H7 (cell line): ENCODE measurements around the gene RGS8. TPM values are rescaled to one million over a fixed set of nuclear protein-coding genes. Genes with fewer than 3 reads are reported as not detected.

ENCODE experiments used
- DNase-seq: peaks from one replicate; pipeline ENCODE4 v3.0.0; 2012
- H3K27me3 ChIP-seq: 2 replicates; pipeline ENCODE4 v1.6.0; 2011; ENCODE audit warnings: mild to moderate bottlenecking, low read length; ENCODE audit not compliant: control insufficient read depth, insufficient read depth
- H3K36me3 ChIP-seq: replicated peaks from 2 replicates; pipeline ENCODE4 v1.5.1; 2011; ENCODE audit warnings: low read length; ENCODE audit not compliant: control insufficient read depth, insufficient read depth
- H3K4me3 ChIP-seq: 2 replicates; pipeline ENCODE4 v1.5.1; 2011; ENCODE audit warnings: low read depth, mild to moderate bottlenecking, control low read depth, low read length, moderate library complexity; ENCODE audit not compliant: insufficient read depth
- total RNA-seq: library from RNA; depleted of rRNA; stranded (reverse); fragments of >200 nt; shearing (Covaris generic); gene quantifications from 2 replicates; pipeline ENCODE4 v1.2.3, GENCODE V29; 2014; rRNA removed

The RGS8 gene
- total RNA-seq, 1 experiment from 2014 or later = 14.2 TPM

GRCh38 chr1:182649041-182649440 lies 35.3 kb downstream of the RGS8 start:
- DNase-seq = no peak
- Histone ChIP-seq H3K36me3 (no peaks in the 10 kb centered on the region), H3K27me3 (no peaks in the 10 kb centered on the region), H3K4me3 (no peak overlapping the region)

GRCh38 chr1:182646739-182647138 lies 37.6 kb downstream of the RGS8 start:
- Histone ChIP-seq H3K4me3 (no peak overlapping the region), H3K27me3 (no peaks in the 10 kb centered on the region; the same call in 1 of the 2 replicates), H3K36me3 (no peaks in the 10 kb centered on the region)
- DNase-seq = no peak

DNA sequence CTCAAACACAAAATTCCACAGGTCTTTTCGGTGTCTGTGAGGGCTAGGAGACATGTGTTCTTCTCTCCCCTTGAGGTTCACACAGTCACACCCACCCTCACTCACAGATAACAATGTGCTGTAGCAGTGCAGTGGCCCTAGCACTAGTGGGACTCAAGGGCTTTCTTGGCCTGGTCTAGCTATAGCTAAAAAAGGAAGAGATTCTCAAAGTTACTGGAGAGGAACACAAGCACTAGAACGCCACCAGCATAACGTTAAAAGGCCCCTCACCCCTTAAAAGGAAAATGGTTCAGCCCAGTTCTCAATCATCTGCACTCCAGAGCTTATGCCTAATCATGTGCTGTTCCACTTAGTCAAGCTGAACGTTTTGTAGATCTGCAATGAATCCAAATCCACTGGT lies 39.5 kb downstream of the RGS8 start:
- Histone ChIP-seq H3K4me3 (no peak overlapping the region), H3K27me3 (no peaks in the 10 kb centered on the region; the same call in 1 of the 2 replicates), H3K36me3 (no peaks in the 10 kb centered on the region)
- no peak for DNase-seq

DNA sequence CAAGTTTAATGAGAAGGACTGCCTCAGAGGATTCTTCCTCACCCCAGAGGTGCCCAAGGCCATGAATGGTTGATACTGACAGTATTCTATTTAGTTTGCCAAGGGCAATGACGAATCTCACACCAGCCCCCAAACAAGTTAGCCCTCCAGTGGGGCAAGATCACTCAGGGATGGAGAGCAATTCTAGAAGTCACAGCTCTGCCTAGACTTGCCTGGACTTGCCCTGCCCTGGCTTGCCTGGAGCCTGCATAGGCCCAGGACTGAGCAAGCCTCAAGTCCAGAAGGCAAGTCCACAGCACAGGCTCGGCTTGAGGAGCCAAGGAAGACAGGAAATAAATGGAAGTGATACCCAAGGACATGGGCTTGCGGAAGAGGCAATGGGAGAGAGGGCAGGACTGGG lies 40.7 kb downstream of the RGS8 start:
- Histone ChIP-seq H3K27me3 (no peaks in the 10 kb centered on the region; the same call in 1 of the 2 replicates), H3K36me3 (no peaks in the 10 kb centered on the region), H3K4me3 (no peak overlapping the region)
- no peak for DNase-seq

- DNase-seq = no peak
- Histone ChIP-seq H3K4me3 (no peak overlapping the region), H3K36me3 (no peaks in the 10 kb centered on the region), H3K27me3 (no peaks in the 10 kb centered on the region; the same call in 1 of the 2 replicates)
Observed at GRCh38 chr1:182642461-182642860, 41.9 kb downstream of the RGS8 start.

GRCh38 chr1:182641561-182641960 lies 42.8 kb downstream of the RGS8 start:
- Histone ChIP-seq H3K27me3 (no peaks in the 10 kb centered on the region; the same call in 1 of the 2 replicates), H3K36me3 (no peaks in the 10 kb centered on the region), H3K4me3 (no peak overlapping the region)
- no peak for DNase-seq

GRCh38 chr1:182639330-182639729 lies 45.1 kb downstream of the RGS8 start:
- no peaks in the 10 kb centered on the region; the same call in 1 of the 2 replicates for H3K27me3 ChIP-seq
- H3K36me3 ChIP-seq = no peaks in the 10 kb centered on the region
- no peak for DNase-seq
- H3K4me3 ChIP-seq = no peak overlapping the region

GRCh38 chr1:182637769-182638168 lies 46.6 kb downstream of the RGS8 start:
- no peaks in the 10 kb centered on the region for H3K27me3 ChIP-seq
- no peak for DNase-seq
- H3K36me3 ChIP-seq = no peaks in the 10 kb centered on the region
- no peak overlapping the region for H3K4me3 ChIP-seq

DNA sequence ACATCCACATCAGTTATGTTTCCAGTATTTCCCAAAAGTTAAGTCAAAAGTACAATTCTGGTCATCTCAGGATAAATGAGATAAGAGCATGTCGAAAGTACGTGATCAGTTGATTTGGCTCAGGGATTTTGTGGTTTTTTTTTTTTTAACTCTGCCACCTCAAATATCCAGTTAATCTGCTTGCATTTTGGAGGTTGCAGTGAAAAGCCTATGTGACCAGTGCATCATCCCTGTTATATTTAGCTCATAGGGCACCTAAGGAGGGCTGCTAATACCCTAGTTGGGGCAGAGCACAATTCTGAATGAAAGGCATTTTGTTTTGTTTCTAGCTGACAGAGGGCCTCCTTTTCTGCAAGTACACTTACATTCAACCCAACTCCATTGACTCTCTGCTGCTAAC lies 48.5 kb downstream of the RGS8 start:
- Histone ChIP-seq H3K4me3 (no peak overlapping the region), H3K36me3 (no peaks in the 10 kb centered on the region), H3K27me3 (no peaks in the 10 kb centered on the region)
- no peak for DNase-seq

Other genes starting within 250 kb of the RGS8 start
- gene RGSL1, start 234.4 kb downstream of the RGS8 start, total RNA-seq = not detected in 2 replicates
- 0.85 and 1.2 TPM in 2 replicates for gene RNASEL, start 95.3 kb downstream of the RGS8 start, total RNA-seq
- 22.0 and 29.1 TPM in 2 replicates for gene RGS16, start 80.2 kb downstream of the RGS8 start, total RNA-seq
- gene NPL, start 105.2 kb upstream of the RGS8 start, total RNA-seq = 2.0 and 8.1 TPM in 2 replicates
- 170 and 177 TPM in 2 replicates for gene DHX9, start 154.8 kb upstream of the RGS8 start, total RNA-seq